GM19193 (cell line): ENCODE measurements around the gene TMPRSS11A.

ENCODE experiments used
- POLR2A ChIP-seq: IDR thresholded peaks from 4 replicates; pipeline ENCODE4 v1.6.1; 2011; ENCODE audit not compliant: insufficient read depth, insufficient read length; ENCODE audit errors: extremely low read depth

The TMPRSS11A gene

GRCh38 chr4:67929426-67929825, 33.9 kb downstream of the TMPRSS11A start:
- no peak for TF ChIP-seq POLR2A

- no peak for TF ChIP-seq POLR2A
These were observed 34.7 kb downstream of the TMPRSS11A start for GRCh38 chr4:67928546-67928945.

- TF ChIP-seq POLR2A: no peak
These were observed 36.0 kb downstream of the TMPRSS11A start for GRCh38 chr4:67927251-67927650.

GRCh38 chr4:67926485-67926884, 36.8 kb downstream of the TMPRSS11A start:
- no peak for TF ChIP-seq POLR2A

- no peak for TF ChIP-seq POLR2A
These were observed 40.6 kb downstream of the TMPRSS11A start for GRCh38 chr4:67922697-67923096.

GRCh38 chr4:67918428-67918827, 44.9 kb downstream of the TMPRSS11A start:
- TF ChIP-seq POLR2A: no peak

- TF ChIP-seq POLR2A: no peak
These were observed 47.8 kb downstream of the TMPRSS11A start for GRCh38 chr4:67915400-67915966.

- no peak for TF ChIP-seq POLR2A
These were observed 51.2 kb downstream of the TMPRSS11A start for GRCh38 chr4:67912080-67912479.

GRCh38 chr4:67911638-67912037, 51.7 kb downstream of the TMPRSS11A start:
- no peak for TF ChIP-seq POLR2A

GRCh38 chr4:67911141-67911540, 52.2 kb downstream of the TMPRSS11A start:
- TF ChIP-seq POLR2A: no peak

GRCh38 chr4:67910585-67910905, 52.7 kb downstream of the TMPRSS11A start:
- no peak for TF ChIP-seq POLR2A

- no peak for TF ChIP-seq POLR2A
These were observed 53.2 kb downstream of the TMPRSS11A start for GRCh38 chr4:67909905-67910584.

GRCh38 chr4:67907650-67908049, 55.6 kb downstream of the TMPRSS11A start:
- no peak for TF ChIP-seq POLR2A

GRCh38 chr4:67899096-67899495, 64.2 kb downstream of the TMPRSS11A start:
- no peak for TF ChIP-seq POLR2A

GRCh38 chr4:67897686-67898085, 65.6 kb downstream of the TMPRSS11A start:
- no peak for TF ChIP-seq POLR2A

- no peak for TF ChIP-seq POLR2A
These were observed 66.8 kb downstream of the TMPRSS11A start for GRCh38 chr4:67896421-67897065.
